B cell (primary cell): ENCODE data around the gene ANP32A. TPM values are rescaled to one million over a fixed set of nuclear protein-coding genes. Genes with fewer than 3 reads are reported as not detected.

ENCODE experiments used
- ATAC-seq: fragments of 200-7000 bp; cut with Tn5 transposase; one replicate; pipeline ENCODE4 v1.10.0; 2021; ENCODE audit warnings: low read depth, mild to moderate bottlenecking, moderate number of reproducible peaks, moderate library complexity
- CTCF ChIA-PET: fragments of 350-600 bp; sonication (Branson Sonifier 250); formaldehyde crosslinking; loops from one replicate; lab custom pipeline; 2021; ENCODE audit warnings: antibody characterized with exemption, inconsistent platforms; lab: Charles Lee
- POLR2A ChIA-PET: fragments of 350-600 bp; sonication (Branson Sonifier 250); formaldehyde crosslinking; loops from one replicate; lab custom pipeline; 2021; ENCODE audit warnings: antibody characterized with exemption; lab: Charles Lee
- DNase-seq: peaks from one replicate; pipeline ENCODE4 v3.0.0; 2013
- H2AFZ ChIP-seq: 2 replicates; pipeline ENCODE4 v1.6.1; 2012; ENCODE audit warnings: mild to moderate bottlenecking, low read depth, low read length; ENCODE audit not compliant: insufficient read depth, poor library complexity, severe bottlenecking
- H3K27ac ChIP-seq, 2 donors: 1 replicate in 1 of 2; 2 replicates in 1 of 2; pipeline ENCODE4 v1.5.1; 2012 to 2013; ENCODE audit warnings: low read length in 2 of 2, mild to moderate bottlenecking in 2 of 2, moderate library complexity in 1 of 2
- H3K27me3 ChIP-seq, 4 experiments: fragments of 200-600 bp in 1 of 4; sonication (generic) in 1 of 4; replicated peaks in 1 of 4; 1 replicate in 2 of 4; 2 replicates in 2 of 4; pipeline versions ENCODE4 v1.6.1 to v1.7.0; 2013 to 2016; ENCODE audit warnings: low read length in 3 of 4, mild to moderate bottlenecking in 2 of 4, mixed read lengths in 1 of 4, moderate library complexity in 1 of 4; ENCODE audit not compliant: insufficient read depth in 4 of 4, control insufficient read depth in 3 of 4; ENCODE audit errors: control extremely low read depth in 1 of 4
- H3K36me3 ChIP-seq, 2 experiments: replicated peaks in 1 of 2; 1 replicate in 1 of 2; 2 replicates in 1 of 2; pipeline versions ENCODE4 v1.6.1 to v1.7.1; 2013; ENCODE audit warnings: low read length in 1 of 2; ENCODE audit not compliant: insufficient read depth in 2 of 2, control insufficient read depth in 1 of 2; ENCODE audit errors: control extremely low read depth in 1 of 2, extremely low read depth in 1 of 2
- H3K4me1 ChIP-seq, 2 donors: fragments of 200-600 bp in 1 of 2; sonication (generic) in 1 of 2; 1 replicate in 1 of 2; 2 replicates in 1 of 2; pipeline versions ENCODE4 v1.5.1 to v1.6.1; 2013 to 2017; ENCODE audit warnings: low read length in 2 of 2; ENCODE audit not compliant: control insufficient read depth in 2 of 2, insufficient read depth in 2 of 2
- H3K4me2 ChIP-seq: replicated peaks from 2 replicates; pipeline ENCODE3; 2012; ENCODE audit warnings: mild to moderate bottlenecking, low read depth, low read length; ENCODE audit not compliant: poor library complexity, severe bottlenecking
- H3K4me3 ChIP-seq, 5 experiments: fragments of 200-600 bp in 1 of 5; sonication (generic) in 1 of 5; 1 replicate in 3 of 5; 2 replicates in 2 of 5; pipeline versions ENCODE4 v1.5.1 to v1.7.0; 2011 to 2016; ENCODE audit warnings: low read length in 4 of 5, mild to moderate bottlenecking in 4 of 5, low read depth in 2 of 5, control low read depth in 1 of 5, moderate library complexity in 1 of 5; ENCODE audit not compliant: insufficient read depth in 1 of 5; ENCODE audit errors: control extremely low read depth in 1 of 5, extremely low read depth in 1 of 5
- H3K79me2 ChIP-seq: fragments of 200-600 bp; sonication (generic); one replicate; pipeline ENCODE4 v1.6.0; 2016; ENCODE audit warnings: low read length; ENCODE audit not compliant: control insufficient read depth, insufficient read depth
- H3K9ac ChIP-seq: fragments of 200-600 bp; sonication (generic); 2 replicates; pipeline ENCODE4 v1.6.1; 2017; ENCODE audit warnings: mild to moderate bottlenecking, low read length, moderate library complexity
- H3K9me3 ChIP-seq, 3 donors: one replicate each; pipeline versions ENCODE4 v1.6.1 to v1.7.1; 2013; ENCODE audit warnings: low read length in 2 of 3; ENCODE audit not compliant: control insufficient read depth in 2 of 3, insufficient read depth in 1 of 3; ENCODE audit errors: control extremely low read depth in 1 of 3
- H4K20me1 ChIP-seq: 2 replicates; pipeline ENCODE4 v1.6.0; 2012; ENCODE audit warnings: mild to moderate bottlenecking, low read length; ENCODE audit not compliant: insufficient read depth, control insufficient read depth, poor library complexity, severe bottlenecking
- H3K27ac Mint-ChIP-seq: one replicate; pipeline ENCODE4 v1.8.0; 2021; ENCODE audit warnings: mixed read lengths
- H3K27me3 Mint-ChIP-seq: one replicate; pipeline ENCODE4 v1.8.0; 2021; ENCODE audit warnings: mixed read lengths
- H3K4me1 Mint-ChIP-seq: one replicate; pipeline ENCODE4 v1.8.0; 2021; ENCODE audit warnings: mixed read lengths
- H3K4me3 Mint-ChIP-seq: one replicate; pipeline ENCODE4 v1.8.0; 2021; ENCODE audit warnings: mixed read lengths
- H3K9me3 Mint-ChIP-seq: one replicate; pipeline ENCODE4 v1.8.0; 2022; ENCODE audit warnings: mixed read lengths; ENCODE audit not compliant: insufficient read depth
- EZH2 ChIP-seq: IDR thresholded peaks from 2 replicates; pipeline ENCODE4 v1.6.1; 2012; ENCODE audit warnings: borderline replicate concordance, low read depth, mild to moderate bottlenecking, moderate library complexity, low read length; ENCODE audit not compliant: insufficient read depth, poor library complexity, severe bottlenecking
- WGBS: methylation state at CpG from one replicate; pipeline ENCODE4 v1.1.5; 2013; ENCODE audit warnings: missing lambda C conversion rate; ENCODE audit not compliant: insufficient coverage; 5-methylcytosine and 5-hydroxymethylcytosine counted together
- intact Hi-C: fragments of 100-400 bp; cut with micrococcal nuclease; formaldehyde crosslinking; loops from one replicate; pipeline ENCODE4 v1.10.0; 2022
- polyA plus RNA-seq: library from polyadenylated mRNA; depleted of rRNA; stranded (reverse); fragments of >200 nt; gene quantifications from 2 replicates; pipeline ENCODE4 v1.2.3, GENCODE V29; 2012
- total RNA-seq, 2 donors: library from RNA; stranded (reverse); fragments of 120-200 nt in 1 of 2; gene quantifications; 1 replicate in 1 of 2; 2 replicates in 1 of 2; pipeline versions ENCODE4 v1.2.3 to v1.2.4, GENCODE V29; 2013 to 2022
- TF ChIP-seq, protein P1 (sequence below): fragments of 200-600 bp; IDR thresholded peaks from one replicate; pipeline ENCODE4 v1.8.0; 2022; ENCODE audit warnings: antibody characterized with exemption, mild to moderate bottlenecking

The ANP32A gene
- total and polyA plus RNA-seq, 2 donors (not counting 1 experiment from before 2014, with no cell fraction given) = 26.4 to 163 TPM

DNA sequence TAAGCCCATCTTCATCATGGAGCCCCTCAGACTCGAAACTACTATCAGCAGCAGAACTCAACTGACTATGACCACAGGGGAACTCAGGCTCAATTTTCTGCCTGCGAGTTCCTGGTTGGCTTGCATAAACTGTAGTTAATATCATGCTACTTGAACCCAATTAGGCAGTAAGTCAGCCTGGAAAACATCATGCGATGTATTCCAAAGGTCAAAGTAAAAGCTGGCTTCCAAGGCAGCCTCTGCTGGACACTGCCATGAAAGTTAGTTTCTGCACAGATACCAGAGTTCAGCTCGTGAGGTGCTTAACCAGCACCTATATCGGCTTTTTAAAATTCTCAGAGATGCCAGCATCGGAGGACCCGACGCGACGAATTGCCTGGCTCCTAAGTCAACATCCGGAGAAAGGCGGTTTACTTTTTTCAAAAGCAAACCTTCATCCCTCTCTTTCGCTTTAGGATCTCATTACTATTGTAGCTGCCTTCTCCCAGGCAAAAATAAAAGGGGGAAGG lies 3.8 kb downstream of the ANP32A start:
- intact Hi-C loops = loop anchor here (1.0 to 10.0 kb wide), 7 partner anchors 22 to 1280 kb away; partner anchors contain the start of genes CLN6, FEM1B, GLCE and RNU6-1
- H3K27ac ChIP-seq = peak overlapping the region; percentile 90 to 93
- H3K4me3 Mint-ChIP-seq = peak overlapping the region; percentile 95
- H3K27me3 ChIP-seq = no peaks in the 10 kb centered on the region
- ATAC-seq (no peak), DNase-seq (peak; percentile 52)
- H3K4me3 ChIP-seq = peak overlapping the region; percentile 71 to 98 (median 94)
- H3K9ac ChIP-seq = peak overlapping the region; percentile 96
- H3K4me2 ChIP-seq = peak overlapping the region; percentile 85
- peaks cover 50% of the 10 kb centered on the region for H3K4me1 Mint-ChIP-seq
- WGBS = 0% methylated on average over 11 of the region's 13 CpGs
- H3K36me3 ChIP-seq = no peaks in the 10 kb centered on the region
- H3K27ac Mint-ChIP-seq = peak overlapping the region; percentile 96
- peaks cover 100% of the 10 kb centered on the region for H3K79me2 ChIP-seq
- peaks cover 49% of the 10 kb centered on the region for H4K20me1 ChIP-seq
- ChIA-PET CTCF (interaction anchor here (0.8 to 2.8 kb wide), 9 partner anchors 12 to 267 kb away, joined by 3 to 13 read pairs (median 3); no protein-coding TSS in a partner anchor), POLR2A (interaction anchor here (0.6 to 2.8 kb wide), 4 partner anchors 21 to 1417 kb away, joined by 5 to 15 read pairs (median 6); no protein-coding TSS in a partner anchor)
- peak overlapping the region; percentile 90 for H2AFZ ChIP-seq
- no peaks in the 10 kb centered on the region for H3K9me3 ChIP-seq
- H3K9me3 Mint-ChIP-seq = no peaks in the 10 kb centered on the region
- TF ChIP-seq EZH2 = no peak
- TF ChIP-seq, protein P1, sequence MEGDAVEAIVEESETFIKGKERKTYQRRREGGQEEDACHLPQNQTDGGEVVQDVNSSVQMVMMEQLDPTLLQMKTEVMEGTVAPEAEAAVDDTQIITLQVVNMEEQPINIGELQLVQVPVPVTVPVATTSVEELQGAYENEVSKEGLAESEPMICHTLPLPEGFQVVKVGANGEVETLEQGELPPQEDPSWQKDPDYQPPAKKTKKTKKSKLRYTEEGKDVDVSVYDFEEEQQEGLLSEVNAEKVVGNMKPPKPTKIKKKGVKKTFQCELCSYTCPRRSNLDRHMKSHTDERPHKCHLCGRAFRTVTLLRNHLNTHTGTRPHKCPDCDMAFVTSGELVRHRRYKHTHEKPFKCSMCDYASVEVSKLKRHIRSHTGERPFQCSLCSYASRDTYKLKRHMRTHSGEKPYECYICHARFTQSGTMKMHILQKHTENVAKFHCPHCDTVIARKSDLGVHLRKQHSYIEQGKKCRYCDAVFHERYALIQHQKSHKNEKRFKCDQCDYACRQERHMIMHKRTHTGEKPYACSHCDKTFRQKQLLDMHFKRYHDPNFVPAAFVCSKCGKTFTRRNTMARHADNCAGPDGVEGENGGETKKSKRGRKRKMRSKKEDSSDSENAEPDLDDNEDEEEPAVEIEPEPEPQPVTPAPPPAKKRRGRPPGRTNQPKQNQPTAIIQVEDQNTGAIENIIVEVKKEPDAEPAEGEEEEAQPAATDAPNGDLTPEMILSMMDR = no peak
- H3K4me1 ChIP-seq = peaks cover 28 to 33% of the 10 kb centered on the region in 2 donors
- H3K27me3 Mint-ChIP-seq = no peaks in the 10 kb centered on the region

DNA sequence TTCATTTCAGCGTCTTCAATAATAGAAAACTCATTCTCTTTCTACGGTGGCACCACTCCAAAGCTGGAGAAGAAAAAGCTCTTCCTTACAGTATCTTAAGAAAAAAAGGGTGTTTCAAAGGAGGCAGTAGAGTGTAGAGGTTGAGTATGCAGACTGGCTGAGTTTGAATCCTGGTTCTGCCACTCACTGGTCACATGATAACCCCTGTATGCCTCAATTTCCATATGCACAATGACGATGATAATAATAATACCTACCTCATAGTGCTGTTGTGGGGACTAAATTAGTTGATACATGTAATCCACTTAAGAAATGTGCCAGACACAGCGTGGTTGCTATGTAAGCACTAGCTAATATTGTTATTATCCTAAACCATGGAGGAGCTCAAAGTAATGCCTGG lies 4.5 kb downstream of the ANP32A start:
- H3K27me3 ChIP-seq = no peaks in the 10 kb centered on the region
- peaks cover 56% of the 10 kb centered on the region for H4K20me1 ChIP-seq
- H3K4me2 ChIP-seq = peak overlapping the region; percentile 85
- no peaks in the 10 kb centered on the region for H3K36me3 ChIP-seq
- H3K9ac ChIP-seq = peak overlapping the region; percentile 96
- H3K79me2 ChIP-seq = peaks cover 100% of the 10 kb centered on the region
- Mint-ChIP-seq H3K9me3 (no peaks in the 10 kb centered on the region), H3K4me3 (peak overlapping the region; percentile 95), H3K27ac (peak overlapping the region; percentile 96), H3K4me1 (peaks cover 51% of the 10 kb centered on the region), H3K27me3 (no peaks in the 10 kb centered on the region)
- H3K4me3 ChIP-seq = peak overlapping the region in 1 of 5 experiments; percentile 98
- no peak for DNase-seq
- peak overlapping the region; percentile 90 for H2AFZ ChIP-seq
- no CpG with 5 or more reads among the region's 4 CpGs for WGBS
- H3K9me3 ChIP-seq = no peaks in the 10 kb centered on the region
- H3K27ac ChIP-seq = peak overlapping the region; percentile 90 to 93
- TF ChIP-seq, protein P1 = no peak
- TF ChIP-seq EZH2 = no peak
- ATAC-seq = no peak
- peaks cover 24 to 31% of the 10 kb centered on the region in 2 donors for H3K4me1 ChIP-seq
- intact Hi-C loops = loop anchor here (5.0 to 10.0 kb wide), 5 partner anchors 346 to 1281 kb away; partner anchors contain the start of genes CLN6, FEM1B, GLCE and RNU6-1
- ChIA-PET POLR2A (interaction anchor here (2.8 kb wide), 1 partner anchor 21 kb away, joined by 15 read pairs; no protein-coding TSS in a partner anchor), CTCF (interaction anchor here (0.8 to 2.8 kb wide), 6 partner anchors 12 to 266 kb away, joined by 3 to 13 read pairs (median 4); no protein-coding TSS in a partner anchor)
